ENCODE data around the gene PRDM2. TPM values are rescaled to one million over a fixed set of nuclear protein-coding genes. Genes with fewer than 3 reads are reported as not detected.

PRDM2 gene
- polyA plus RNA-seq, 1 of the 3 experiments (the other 2 are of a cell fraction): 7.2 TPM

DNA sequence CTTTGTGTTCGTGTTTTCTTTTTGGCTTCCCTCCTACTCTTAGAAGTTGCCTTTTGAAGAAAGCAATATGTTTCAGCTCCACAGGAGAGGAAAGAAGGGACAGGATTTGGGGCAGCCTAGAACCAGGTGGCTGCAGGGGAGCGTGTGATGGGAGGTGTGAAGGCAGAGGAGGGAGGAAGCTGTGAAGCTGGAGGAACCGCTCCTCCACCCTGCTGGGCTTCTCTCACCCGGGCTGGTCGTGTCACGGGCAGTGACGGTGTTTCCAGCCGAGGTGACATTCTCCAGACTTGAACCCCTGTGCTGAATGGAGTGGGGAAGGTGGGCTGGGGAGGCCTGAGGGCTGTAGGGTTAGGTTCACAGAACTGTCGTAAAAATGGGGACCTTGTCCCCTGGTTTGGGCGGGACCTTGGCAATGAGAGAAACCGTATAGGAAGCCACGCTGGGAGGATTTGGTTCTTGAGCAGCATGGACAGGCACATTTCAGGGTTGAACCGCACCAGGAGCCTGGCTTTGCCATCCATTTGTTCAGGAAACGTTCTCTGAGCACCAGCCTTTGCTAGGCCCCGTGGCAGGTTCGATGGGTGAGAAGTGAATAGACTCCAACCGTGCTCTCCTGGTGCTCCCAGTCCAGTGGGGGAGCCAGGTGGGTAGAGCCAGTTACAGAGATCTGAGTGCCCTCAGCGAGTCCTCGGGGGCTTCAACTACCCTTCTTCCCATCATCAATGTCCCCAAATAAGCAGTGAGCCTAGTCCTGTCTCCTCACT is 103.0 kb downstream of the PRDM2 start:
- no peaks in the 10 kb centered on the region for H3F3A ChIP-seq (replicated peaks; ENCODE audit: insufficient read depth)
- no peaks in the 10 kb centered on the region for H3K27me3 ChIP-seq (ENCODE audit: insufficient read depth)
- no peak for DNase-seq
- no peak overlapping the region for H3K4me2 ChIP-seq
- no peaks in the 10 kb centered on the region for H4K20me1 ChIP-seq (ENCODE audit: insufficient read depth)
- no peaks in the 10 kb centered on the region for H3K9me2 ChIP-seq
- 95% methylated on average over 18 of the region's 19 CpGs for WGBS (ENCODE audit: low lambda C conversion rate)
- H3K4me1 ChIP-seq (ENCODE audit: control insufficient read depth in 1 of 2, insufficient read depth in 2 of 2, low read depth in 1 of 2, low read length in 1 of 2): no peaks in the 10 kb centered on the region; a peak in 1 of 4 replicates
- no peaks in the 10 kb centered on the region for H3K9me3 ChIP-seq
- no peak overlapping the region for H3K4me3 ChIP-seq (ENCODE audit: low read depth in 2 of 2, low read length in 1 of 2)
- H3K36me3 ChIP-seq (replicated peaks in 1 of 2; ENCODE audit: control insufficient read depth in 1 of 2, insufficient read depth in 2 of 2, low read length in 1 of 2): no peaks in the 10 kb centered on the region
- no peak overlapping the region for H3K27ac ChIP-seq (ENCODE audit: low read depth in 2 of 2, low read length in 1 of 2)
- TF ChIP-seq FOSL2 (IDR thresholded peaks at IDR 0.05; ENCODE audit: borderline replicate concordance, low read depth): no peak
- TF ChIP-seq FOXM1 (IDR thresholded peaks at IDR 0.05; ENCODE audit: low read depth): no peak
- 0 out of 2 replicates have a peak, but pooled peaks cover 2% of the 10 kb centered on the region for H3K79me2 ChIP-seq (ENCODE audit: insufficient read depth)
- ChIA-PET CTCF (interaction anchor here (1.2 to 1.7 kb wide), 2 partner anchors 10 to 136 kb away, joined by 4 to 5 read pairs; no protein-coding TSS in a partner anchor), POLR2A (no interaction called here)
- H3K9ac ChIP-seq: no peak overlapping the region
- H2AFZ ChIP-seq (ENCODE audit: low read depth): no peak overlapping the region

DNA sequence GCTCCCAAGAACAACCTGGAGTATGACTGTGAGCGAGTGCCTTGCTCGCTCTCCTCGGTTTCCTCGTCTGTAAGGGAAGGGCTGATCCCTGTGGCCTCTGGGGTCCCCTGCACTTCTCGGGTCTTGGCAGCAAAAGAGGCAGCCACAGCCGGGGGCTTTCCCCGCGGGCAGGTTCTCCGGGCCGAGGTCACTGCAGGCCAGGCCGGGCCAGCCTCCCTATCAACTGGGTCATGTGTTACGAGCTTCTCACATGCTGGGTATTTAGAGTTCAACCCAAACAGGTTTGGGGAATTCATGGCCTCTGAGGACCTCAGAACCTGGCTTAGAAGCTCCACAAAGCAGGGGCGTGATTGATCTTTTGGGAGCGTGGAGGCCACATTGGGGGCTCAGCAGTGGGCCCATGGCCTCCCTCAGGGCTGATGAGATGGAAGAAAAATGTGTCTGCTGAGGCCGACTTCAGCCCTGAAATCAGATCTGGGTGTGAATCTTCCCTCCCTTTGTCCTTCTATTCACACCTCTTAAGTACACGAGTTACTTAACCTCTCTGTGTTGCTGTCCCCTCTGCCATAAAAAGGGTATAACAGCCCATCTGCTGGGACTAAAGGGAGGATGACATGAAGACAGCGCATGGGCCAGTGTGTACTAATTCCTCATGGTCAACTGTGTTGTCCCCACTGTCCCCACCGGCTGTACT is 103.7 kb downstream of the PRDM2 start:
- no peaks in the 10 kb centered on the region for H3K9me3 ChIP-seq
- no peaks in the 10 kb centered on the region for H3F3A ChIP-seq (replicated peaks; ENCODE audit: insufficient read depth)
- no peaks in the 10 kb centered on the region for H3K27me3 ChIP-seq (ENCODE audit: insufficient read depth)
- H3K4me3 ChIP-seq (ENCODE audit: low read depth in 2 of 2, low read length in 1 of 2): no peak overlapping the region
- ChIA-PET POLR2A (no interaction called here), CTCF (no interaction called here)
- no peak for DNase-seq
- H3K9me2 ChIP-seq: no peaks in the 10 kb centered on the region
- H3K27ac ChIP-seq (ENCODE audit: low read depth in 2 of 2, low read length in 1 of 2): no peak overlapping the region
- no peak overlapping the region for H3K9ac ChIP-seq
- H3K79me2 ChIP-seq (ENCODE audit: insufficient read depth): no peaks in the 10 kb centered on the region
- no peaks in the 10 kb centered on the region for H4K20me1 ChIP-seq (ENCODE audit: insufficient read depth)
- no peaks in the 10 kb centered on the region for H3K36me3 ChIP-seq (replicated peaks in 1 of 2; ENCODE audit: control insufficient read depth in 1 of 2, insufficient read depth in 2 of 2, low read length in 1 of 2)
- no peak overlapping the region for H2AFZ ChIP-seq (ENCODE audit: low read depth)
- H3K4me1 ChIP-seq (ENCODE audit: control insufficient read depth in 1 of 2, insufficient read depth in 2 of 2, low read depth in 1 of 2, low read length in 1 of 2): no peaks in the 10 kb centered on the region; a peak in 1 of 4 replicates
- whole genome bisulfite sequencing (ENCODE audit: low lambda C conversion rate): 95% methylated on average over 11 of the region's 18 CpGs
- H3K4me2 ChIP-seq: no peak overlapping the region
- no peak for TF ChIP-seq FOSL2 (IDR thresholded peaks at IDR 0.05; ENCODE audit: borderline replicate concordance, low read depth)
- TF ChIP-seq TEAD4 (IDR thresholded peaks at IDR 0.05; ENCODE audit: borderline replicate concordance, insufficient read depth): no peak
- TF ChIP-seq TAF1 (IDR thresholded peaks at IDR 0.05; ENCODE audit: borderline replicate concordance, low read depth, low read length): no peak
- TF ChIP-seq POLR2AphosphoS5 (IDR thresholded peaks at IDR 0.05; ENCODE audit: low read depth, low read length): no peak
- TF ChIP-seq, protein P1, sequence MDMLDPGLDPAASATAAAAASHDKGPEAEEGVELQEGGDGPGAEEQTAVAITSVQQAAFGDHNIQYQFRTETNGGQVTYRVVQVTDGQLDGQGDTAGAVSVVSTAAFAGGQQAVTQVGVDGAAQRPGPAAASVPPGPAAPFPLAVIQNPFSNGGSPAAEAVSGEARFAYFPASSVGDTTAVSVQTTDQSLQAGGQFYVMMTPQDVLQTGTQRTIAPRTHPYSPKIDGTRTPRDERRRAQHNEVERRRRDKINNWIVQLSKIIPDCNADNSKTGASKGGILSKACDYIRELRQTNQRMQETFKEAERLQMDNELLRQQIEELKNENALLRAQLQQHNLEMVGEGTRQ (IDR thresholded peaks at IDR 0.05; ENCODE audit: borderline replicate concordance, low read depth, low read length): no peak
- TF ChIP-seq NRF1 (IDR thresholded peaks at IDR 0.05; ENCODE audit: low read depth, low read length): no peak
- TF ChIP-seq JUND (IDR thresholded peaks at IDR 0.05): no peak
- TF ChIP-seq, protein P2, sequence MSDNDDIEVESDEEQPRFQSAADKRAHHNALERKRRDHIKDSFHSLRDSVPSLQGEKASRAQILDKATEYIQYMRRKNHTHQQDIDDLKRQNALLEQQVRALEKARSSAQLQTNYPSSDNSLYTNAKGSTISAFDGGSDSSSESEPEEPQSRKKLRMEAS (IDR thresholded peaks at IDR 0.05; ENCODE audit: low read depth): no peak
- no peak for TF ChIP-seq RXRA (IDR thresholded peaks at IDR 0.05; ENCODE audit: borderline replicate concordance, low read depth)
- TF ChIP-seq MXI1 (IDR thresholded peaks at IDR 0.05; ENCODE audit: low read depth, low read length): no peak
- TF ChIP-seq, protein P3, sequence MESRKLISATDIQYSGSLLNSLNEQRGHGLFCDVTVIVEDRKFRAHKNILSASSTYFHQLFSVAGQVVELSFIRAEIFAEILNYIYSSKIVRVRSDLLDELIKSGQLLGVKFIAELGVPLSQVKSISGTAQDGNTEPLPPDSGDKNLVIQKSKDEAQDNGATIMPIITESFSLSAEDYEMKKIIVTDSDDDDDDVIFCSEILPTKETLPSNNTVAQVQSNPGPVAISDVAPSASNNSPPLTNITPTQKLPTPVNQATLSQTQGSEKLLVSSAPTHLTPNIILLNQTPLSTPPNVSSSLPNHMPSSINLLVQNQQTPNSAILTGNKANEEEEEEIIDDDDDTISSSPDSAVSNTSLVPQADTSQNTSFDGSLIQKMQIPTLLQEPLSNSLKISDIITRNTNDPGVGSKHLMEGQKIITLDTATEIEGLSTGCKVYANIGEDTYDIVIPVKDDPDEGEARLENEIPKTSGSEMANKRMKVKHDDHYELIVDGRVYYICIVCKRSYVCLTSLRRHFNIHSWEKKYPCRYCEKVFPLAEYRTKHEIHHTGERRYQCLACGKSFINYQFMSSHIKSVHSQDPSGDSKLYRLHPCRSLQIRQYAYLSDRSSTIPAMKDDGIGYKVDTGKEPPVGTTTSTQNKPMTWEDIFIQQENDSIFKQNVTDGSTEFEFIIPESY (IDR thresholded peaks at IDR 0.05; ENCODE audit: borderline replicate concordance, low read depth): no peak
- no peak for TF ChIP-seq RCOR1 (IDR thresholded peaks at IDR 0.05; ENCODE audit: low read length)
- TF ChIP-seq EP300 (IDR thresholded peaks at IDR 0.05; ENCODE audit: borderline replicate concordance in 1 of 2, low read depth in 1 of 2, low read length in 1 of 2): no peak
- TF ChIP-seq SIN3A (IDR thresholded peaks at IDR 0.05; ENCODE audit: borderline replicate concordance, low read depth, low read length): no peak
- no peak for TF ChIP-seq NFIC (IDR thresholded peaks at IDR 0.05; ENCODE audit: borderline replicate concordance)
- TF ChIP-seq YY1 (IDR thresholded peaks at IDR 0.05; ENCODE audit: low read depth): no peak
- TF ChIP-seq CHD2 (IDR thresholded peaks at IDR 0.05; ENCODE audit: low read length, partially characterized antibody): no peak
- TF ChIP-seq SMC3 (IDR thresholded peaks at IDR 0.05; ENCODE audit: low read depth, low read length): no peak
- no peak for TF ChIP-seq CTCF (IDR thresholded peaks at IDR 0.05)
